T-helper 1 cell treated with Interleukin-12 subunit alpha and Interleukin-12 subunit beta and Interleukin-4 antibody, amounts not matched to agents 30 ng/mL and 1 ng/mL, for 36 hours (primary cell): ENCODE results near the gene SALL4. TPM values are rescaled to one million over a fixed set of nuclear protein-coding genes. Genes with fewer than 3 reads are reported as not detected.
"Not testable (repeated sequence)": the region's sequence is repeated elsewhere in the genome, so short reads cannot be mapped to it uniquely, and the experiment has no call there.

Experiments
- intact Hi-C: fragments of 100-400 bp; cut with micrococcal nuclease; formaldehyde crosslinking; loops from one replicate; pipeline ENCODE4 v1.15.1; 2024
- total RNA-seq: library from RNA; stranded (reverse); gene quantifications from 2 replicates; pipeline ENCODE4 v1.2.3, GENCODE V29; 2022

SALL4 gene
- total RNA-seq, 1 donor from 2014 or later: 0.29 TPM

- intact Hi-C loops: no loop called here
These were observed 548 bp downstream of the SALL4 start for GRCh38 chr20:51801823-51802123.

DNA sequence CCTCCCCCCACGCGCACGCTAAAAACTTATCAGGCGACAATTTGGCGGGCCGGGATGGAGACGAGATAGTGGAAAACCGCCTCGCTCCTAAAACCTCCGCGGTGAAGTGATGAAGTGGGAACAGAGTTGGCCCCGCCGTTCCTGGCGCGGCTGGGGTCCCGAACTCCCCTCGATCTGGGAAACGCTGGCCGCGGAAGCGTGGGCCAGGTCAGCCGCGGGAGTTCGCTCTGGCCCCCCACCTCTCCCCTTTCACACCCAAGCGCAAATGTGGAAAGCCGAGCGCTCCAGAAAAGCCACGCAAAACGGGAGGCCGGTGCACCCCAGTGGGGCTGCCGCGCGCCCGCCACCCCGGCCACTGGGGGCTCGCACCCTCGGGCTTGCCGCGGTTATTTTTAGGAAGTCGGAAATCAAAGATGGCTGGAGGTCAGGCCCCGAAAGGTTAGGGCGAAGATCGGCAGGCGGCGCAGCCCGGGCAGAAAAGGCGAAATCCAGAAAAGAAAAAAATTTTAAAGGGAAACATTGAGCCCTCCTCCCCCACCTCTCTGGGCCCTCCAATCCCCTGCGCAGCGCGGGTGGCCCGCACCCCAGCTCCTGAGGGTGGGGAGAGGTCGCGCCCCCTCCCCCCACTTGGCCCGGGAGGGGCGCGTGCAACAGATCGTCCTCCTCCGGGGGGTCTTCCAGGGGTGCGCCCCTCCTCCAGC is 1.0 kb downstream of the SALL4 start:
- intact Hi-C loops: no loop called here

DNA sequence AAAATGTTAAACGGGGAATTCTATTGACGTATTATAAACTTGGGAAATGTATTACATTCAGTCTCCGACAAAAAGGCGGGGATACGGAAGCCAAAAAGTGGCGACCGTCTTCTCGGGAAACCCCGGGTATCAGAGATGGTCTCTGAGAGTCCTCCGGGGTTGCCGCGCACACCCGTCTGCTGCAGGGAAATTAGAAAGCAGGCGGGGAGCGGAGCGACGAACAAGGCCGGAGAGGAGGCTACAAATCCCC is 1.5 kb downstream of the SALL4 start:
- intact Hi-C loops: loop anchor here (1.0 kb wide), 1 partner anchor 283 kb away; no protein-coding TSS in a partner anchor

- intact Hi-C loops: loop anchor here (1.0 kb wide), 1 partner anchor 283 kb away; no protein-coding TSS in a partner anchor
These were observed 2.1 kb downstream of the SALL4 start for GRCh38 chr20:51800060-51800871.

GRCh38 chr20:51799401-51799860 is 2.9 kb downstream of the SALL4 start:
- intact Hi-C loops: no loop called here

DNA sequence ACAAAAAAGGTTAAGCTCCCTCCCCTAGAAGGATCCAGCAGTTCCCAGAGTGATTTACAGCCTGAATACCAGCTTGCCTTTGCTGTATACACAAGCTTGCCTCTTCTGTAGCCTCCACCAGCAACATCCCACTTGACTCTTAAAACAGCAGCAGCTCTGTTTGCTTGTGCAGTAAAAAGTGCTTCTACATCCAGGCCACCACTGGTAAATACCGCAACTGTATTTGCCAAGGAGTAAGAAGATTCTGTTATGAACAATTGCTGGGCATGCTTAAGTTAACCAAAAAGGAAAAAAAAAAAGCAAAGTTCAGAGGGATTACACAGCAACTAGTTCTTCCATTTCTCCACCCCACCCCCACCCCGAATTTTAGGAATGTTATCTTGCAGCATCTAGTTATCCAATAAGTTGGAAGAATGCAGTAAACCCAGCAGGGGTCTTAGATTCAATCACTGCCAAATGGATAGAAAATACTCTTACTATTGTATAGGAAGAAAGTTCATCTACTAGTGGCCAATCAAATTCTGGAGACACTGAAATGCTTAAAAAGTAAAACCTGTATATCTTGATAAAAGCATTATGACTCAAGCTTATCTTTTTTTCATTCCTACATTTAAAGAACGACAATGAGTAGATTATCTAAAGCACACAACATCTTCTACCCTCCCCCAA is 4.8 kb downstream of the SALL4 start:
- intact Hi-C loops: no loop called here

DNA sequence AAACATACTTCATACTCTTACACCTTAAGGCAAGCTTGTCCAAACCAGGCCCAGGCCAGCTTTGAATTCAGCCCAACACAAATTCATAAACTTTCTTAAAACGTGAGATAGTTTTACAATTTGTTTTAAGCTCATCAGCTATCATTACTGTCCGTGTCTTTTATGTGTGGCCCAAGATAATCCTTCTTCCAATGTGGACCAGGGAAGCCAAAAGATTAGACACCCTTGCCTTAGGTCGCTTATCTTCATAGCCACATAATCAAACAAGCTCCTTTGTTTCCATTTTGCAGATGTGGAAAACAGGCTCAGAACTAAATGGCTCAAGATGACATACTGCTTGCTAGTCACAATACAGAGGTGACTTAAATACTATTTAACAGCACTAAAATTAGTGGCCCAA is 6.0 kb downstream of the SALL4 start:
- intact Hi-C loops: no loop called here

GRCh38 chr20:51792960-51793359 is 9.4 kb downstream of the SALL4 start:
- intact Hi-C loops: no loop called here

- intact Hi-C loops: no loop called here
These were observed 10.7 kb downstream of the SALL4 start for GRCh38 chr20:51791626-51792025.

DNA sequence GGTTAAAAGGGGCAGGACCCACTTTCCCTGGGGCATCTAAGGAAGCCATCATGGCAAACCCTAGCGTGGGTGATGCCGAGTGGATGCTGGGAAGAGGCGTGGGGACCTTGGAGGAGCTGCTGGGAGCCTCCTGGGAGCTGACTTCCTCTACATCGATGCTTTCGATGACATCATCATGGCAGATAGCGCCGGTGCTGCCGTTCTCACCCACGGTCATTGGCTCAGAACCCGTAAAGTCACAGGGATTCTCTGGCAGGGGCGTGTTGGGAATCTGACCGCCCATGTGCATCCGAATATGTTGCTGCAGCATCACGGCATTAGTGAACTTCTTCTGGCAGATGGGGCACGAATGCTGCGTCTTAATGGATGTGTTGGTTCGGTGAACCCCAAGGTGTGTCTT is 12.1 kb downstream of the SALL4 start:
- intact Hi-C loops: no loop called here

GRCh38 chr20:51789434-51789833 is 12.9 kb downstream of the SALL4 start:
- intact Hi-C loops: no loop called here

- intact Hi-C loops: no loop called here
These were observed 13.5 kb downstream of the SALL4 start for GRCh38 chr20:51788822-51789221.

- intact Hi-C loops: no loop called here
These were observed 18.0 kb downstream of the SALL4 start for GRCh38 chr20:51784299-51784698.

DNA sequence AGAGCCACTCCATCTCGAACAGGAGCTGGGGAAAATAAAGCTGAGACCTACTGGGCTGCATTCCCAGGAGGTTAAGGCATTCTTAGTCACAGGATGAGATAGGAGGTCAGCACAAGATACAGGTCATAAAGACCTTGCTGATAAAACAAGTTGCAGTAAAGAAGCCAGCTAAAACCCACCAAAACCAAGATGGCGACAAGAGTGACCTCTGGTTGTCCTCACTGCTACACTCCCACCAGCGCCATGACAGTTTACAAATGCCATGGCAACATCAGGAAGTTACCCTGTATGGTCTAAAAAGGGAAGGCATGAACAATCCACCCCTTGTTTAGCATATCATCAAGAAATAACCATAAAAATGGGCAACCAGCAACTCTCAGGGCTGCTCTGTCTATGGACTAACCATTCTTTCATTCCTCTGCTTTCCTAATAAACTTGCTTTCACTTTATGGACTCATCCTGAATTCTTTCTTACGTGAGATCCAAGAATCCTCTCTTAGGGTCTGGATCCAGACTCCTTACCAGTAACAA is 24.0 kb downstream of the SALL4 start:
- intact Hi-C loops: not testable (repeated sequence)

GRCh38 chr20:51775241-51775640 is 27.1 kb downstream of the SALL4 start:
- intact Hi-C loops: no loop called here

DNA sequence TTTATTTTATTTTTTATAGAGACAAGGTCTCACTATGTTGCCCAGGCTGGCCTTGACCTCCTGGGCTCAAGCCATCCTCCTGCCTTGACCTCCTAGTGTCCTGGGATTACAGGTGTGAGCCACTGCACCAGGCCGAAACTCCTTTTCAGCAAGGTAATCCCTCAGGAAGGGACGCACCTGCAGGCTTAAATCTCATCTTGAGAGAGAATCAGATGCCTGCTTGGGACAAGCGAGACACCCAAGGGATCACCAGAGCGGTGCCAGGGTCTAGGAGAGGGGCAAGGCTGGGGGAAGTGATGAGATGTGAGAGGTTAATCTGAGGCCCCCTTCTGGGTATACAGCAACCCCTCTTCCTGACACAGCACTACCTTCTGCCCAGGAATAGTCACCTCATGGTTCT is 30.1 kb downstream of the SALL4 start:
- intact Hi-C loops: no loop called here

- intact Hi-C loops: loop anchor here (5.0 kb wide), 1 partner anchor 262 kb away; no protein-coding TSS in a partner anchor
These were observed 32.2 kb downstream of the SALL4 start for GRCh38 chr20:51769976-51770615.

DNA sequence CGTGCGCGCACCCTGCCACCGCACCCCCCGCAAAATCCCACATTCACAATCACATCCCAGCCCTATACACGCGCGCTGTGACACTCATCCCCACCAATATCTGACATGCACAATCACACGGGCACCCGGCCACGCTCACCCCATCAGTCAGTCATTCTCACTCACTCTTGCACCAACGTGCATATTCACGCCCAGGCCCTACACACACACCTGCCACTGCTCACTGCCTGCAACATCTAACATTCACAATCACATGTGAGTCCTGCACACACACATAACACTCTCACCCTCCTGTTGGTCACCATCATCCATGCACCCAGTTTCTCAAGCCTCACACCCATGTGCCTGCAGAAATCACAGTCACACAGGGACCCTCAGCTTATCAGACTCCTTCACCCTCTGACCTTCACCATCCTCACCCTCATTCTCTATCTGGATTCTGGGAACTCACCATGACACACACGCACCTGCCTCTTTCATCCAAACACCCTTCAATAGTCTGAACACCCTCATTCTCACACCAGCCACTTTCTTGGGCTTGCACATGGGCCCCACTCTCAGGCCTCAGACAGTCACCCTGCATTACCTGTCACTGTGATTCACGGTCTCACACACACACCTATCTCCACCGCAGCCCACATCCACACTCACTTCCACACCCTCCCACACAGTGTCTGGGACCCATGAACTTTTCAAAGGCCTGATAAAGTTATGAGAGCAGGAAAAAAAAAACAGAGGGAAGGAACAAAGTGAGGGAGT is 33.4 kb downstream of the SALL4 start:
- intact Hi-C loops: loop anchor here (5.0 kb wide), 1 partner anchor 263 kb away; no protein-coding TSS in a partner anchor

- intact Hi-C loops: loop anchor here (5.0 kb wide), 1 partner anchor 264 kb away; no protein-coding TSS in a partner anchor
These were observed 34.2 kb downstream of the SALL4 start, which contains the start of gene ATP9A for GRCh38 chr20:51767867-51768758. Gene ATP9A, minus strand, starts transcription at chr20:51768390. Its CDS starts 21 bp downstream, at chr20:51768369.
